Measurements from ENCODE around the gene TMEM39B. TPM values are rescaled to one million over a fixed set of nuclear protein-coding genes. Genes with fewer than 3 reads are reported as not detected.

TMEM39B gene
- total RNA-seq, 4 donors from 2014 or later = 2.6 to 35.8 (median 3.5) TPM

DNA sequence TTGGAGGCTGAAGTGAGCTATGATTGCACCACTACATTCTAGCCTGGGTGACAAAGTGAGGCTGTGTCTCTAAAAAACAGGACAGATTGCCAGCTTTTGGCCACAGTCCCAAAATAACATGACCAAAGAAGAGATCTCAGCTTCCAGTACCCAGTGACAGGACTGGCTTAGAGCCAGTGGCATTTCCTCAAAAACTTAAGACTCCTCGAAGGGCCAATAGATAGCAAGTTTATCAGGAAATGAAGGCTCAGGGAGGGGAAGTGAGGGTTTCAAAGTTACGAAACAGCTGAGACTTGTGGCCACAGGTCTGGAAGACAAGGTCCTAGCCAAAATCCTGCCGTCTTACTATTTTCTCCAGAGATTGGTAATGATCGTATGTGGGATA, 6.3 kb upstream of the TMEM39B start:
- Histone ChIP-seq H3K36me3 (peaks cover 0 to 2% (median 0%) of the 10 kb centered on the region in 4 donors), H3K4me1 (peaks cover 0 to 34% (median 14%) of the 10 kb centered on the region in 4 donors), H3K4me3 (no peak overlapping the region), H3K27me3 (peaks cover 2% of the 10 kb centered on the region), H3K27ac (peak overlapping the region in 2 of 4 donors; percentile 12 to 41), H3K9me3 (no peaks in the 10 kb centered on the region)
- whole genome bisulfite sequencing, 2 donors (ENCODE audit: low coverage in 1 of 2) = 0 to 10% methylated on average over 4 of the region's 4 CpGs
- peak; percentile 52 for DNase-seq
- in situ Hi-C loops (cut with MboI; ENCODE audit: low pct_ligation_motif_present in 1 of 4, low pct_unique_long_range_greater_than_20kb in 1 of 4, low sequenced_read_pairs in 3 of 4) (no loop called here), intact Hi-C loops (cut with DNase I; ENCODE audit: low total_unique reads) (no loop called here)
- TF ChIP-seq, protein P1, sequence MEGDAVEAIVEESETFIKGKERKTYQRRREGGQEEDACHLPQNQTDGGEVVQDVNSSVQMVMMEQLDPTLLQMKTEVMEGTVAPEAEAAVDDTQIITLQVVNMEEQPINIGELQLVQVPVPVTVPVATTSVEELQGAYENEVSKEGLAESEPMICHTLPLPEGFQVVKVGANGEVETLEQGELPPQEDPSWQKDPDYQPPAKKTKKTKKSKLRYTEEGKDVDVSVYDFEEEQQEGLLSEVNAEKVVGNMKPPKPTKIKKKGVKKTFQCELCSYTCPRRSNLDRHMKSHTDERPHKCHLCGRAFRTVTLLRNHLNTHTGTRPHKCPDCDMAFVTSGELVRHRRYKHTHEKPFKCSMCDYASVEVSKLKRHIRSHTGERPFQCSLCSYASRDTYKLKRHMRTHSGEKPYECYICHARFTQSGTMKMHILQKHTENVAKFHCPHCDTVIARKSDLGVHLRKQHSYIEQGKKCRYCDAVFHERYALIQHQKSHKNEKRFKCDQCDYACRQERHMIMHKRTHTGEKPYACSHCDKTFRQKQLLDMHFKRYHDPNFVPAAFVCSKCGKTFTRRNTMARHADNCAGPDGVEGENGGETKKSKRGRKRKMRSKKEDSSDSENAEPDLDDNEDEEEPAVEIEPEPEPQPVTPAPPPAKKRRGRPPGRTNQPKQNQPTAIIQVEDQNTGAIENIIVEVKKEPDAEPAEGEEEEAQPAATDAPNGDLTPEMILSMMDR (IDR thresholded peaks at IDR 0.05) = no peak
- TF ChIP-seq POLR2AphosphoS5 (IDR thresholded peaks at IDR 0.05) = peak in 2 of 3 donors; percentile 26 to 34

DNA sequence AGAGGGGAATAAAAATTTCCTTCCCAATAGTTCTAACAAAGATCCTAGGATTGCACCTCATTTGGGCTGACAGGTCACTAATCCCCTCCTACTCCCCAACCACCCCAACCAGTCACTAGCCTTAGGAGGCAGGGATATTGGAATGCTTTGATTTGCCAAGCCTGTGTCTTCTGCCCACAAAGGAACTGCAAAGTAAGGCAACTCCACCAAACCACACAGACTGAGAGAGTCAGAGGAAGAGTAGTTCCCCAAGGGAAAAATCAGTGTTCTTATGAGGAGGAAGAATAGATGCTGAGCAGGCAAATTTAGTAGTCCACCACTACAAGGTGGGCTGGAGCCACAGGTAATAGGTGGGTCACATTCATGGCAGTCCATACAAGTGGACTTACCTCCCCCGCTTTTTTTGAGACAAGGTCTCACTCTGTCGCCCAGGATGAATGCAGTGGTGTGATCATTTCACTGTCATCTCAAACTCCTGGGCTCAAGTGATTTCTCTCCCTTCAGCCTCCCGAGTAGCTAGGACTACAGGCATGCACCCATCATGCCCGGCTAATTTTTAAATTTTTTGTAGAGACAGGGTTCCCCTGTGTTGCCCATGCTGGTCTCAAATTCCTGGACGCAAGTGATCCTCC, 3.7 kb upstream of the TMEM39B start:
- Histone ChIP-seq H3K9me3 (no peaks in the 10 kb centered on the region), H3K36me3 (no peaks in the 10 kb centered on the region), H3K27me3 (peaks cover 2% of the 10 kb centered on the region), H3K4me1 (peaks cover 8 to 39% (median 22%) of the 10 kb centered on the region in 4 donors), H3K27ac (no peak overlapping the region), H3K4me3 (no peak overlapping the region)
- WGBS, 2 donors (ENCODE audit: low coverage in 1 of 2) = 64 to 82% methylated on average over 3 to 5 of the region's 5 CpGs
- in situ Hi-C loops (cut with MboI; ENCODE audit: low pct_ligation_motif_present in 1 of 4, low pct_unique_long_range_greater_than_20kb in 1 of 4, low sequenced_read_pairs in 3 of 4) = no loop called here
- TF ChIP-seq EP300 (IDR thresholded peaks at IDR 0.05; ENCODE audit: low read depth) (no peak), POLR2A (IDR thresholded peaks at IDR 0.05) (no peak), POLR2AphosphoS5 (IDR thresholded peaks at IDR 0.05) (no peak)
- TF ChIP-seq, protein P1 (IDR thresholded peaks at IDR 0.05) = no peak
- intact Hi-C loops (cut with DNase I; ENCODE audit: low total_unique reads) = no loop called here
- no peak for DNase-seq

DNA sequence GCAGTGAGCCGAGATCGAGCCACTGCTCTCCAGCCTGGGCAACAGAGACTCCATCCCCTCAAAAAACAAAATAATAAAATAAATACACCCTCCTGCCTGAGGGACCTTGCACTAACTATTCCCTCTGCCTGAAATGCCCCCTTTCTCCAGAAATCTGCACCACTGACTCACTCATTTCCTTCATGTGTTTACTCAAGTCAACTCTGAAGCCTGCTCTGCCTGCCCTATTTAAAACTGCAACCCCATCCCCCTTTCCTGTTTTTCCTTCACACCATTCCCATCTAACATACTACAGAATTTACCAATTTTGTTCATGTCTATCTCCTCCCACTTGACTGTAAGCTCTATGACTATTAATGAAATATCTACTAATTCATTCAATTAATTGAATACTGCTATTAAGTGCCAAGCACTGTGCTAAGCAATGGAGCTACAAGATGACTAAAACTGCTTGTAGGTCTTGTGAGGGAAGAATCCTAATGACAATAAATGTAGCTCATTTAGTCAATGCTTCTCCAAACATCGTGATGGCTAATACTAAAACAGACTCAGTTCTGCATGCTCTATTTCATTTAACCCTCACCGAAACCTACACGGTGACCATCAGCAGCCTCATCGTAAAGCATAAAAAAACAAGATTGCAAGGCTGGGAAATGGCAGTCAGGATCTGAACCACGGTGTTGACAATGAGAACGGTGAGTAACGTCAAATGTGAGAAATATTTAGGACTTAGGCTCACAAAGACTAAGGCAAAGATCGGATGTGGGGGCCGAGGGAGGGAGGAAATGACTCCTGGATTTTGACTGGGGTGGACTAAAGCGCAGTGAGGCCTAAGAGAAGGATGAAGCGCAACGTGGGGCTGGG, 749 bp upstream of the TMEM39B start:
- 16 to 18% methylated on average over 14 of the region's 14 CpGs for WGBS, 2 donors (ENCODE audit: low coverage in 1 of 2)
- Histone ChIP-seq H3K4me3 (peak overlapping the region; percentile 74 to 90 (median 80)), H3K9me3 (no peaks in the 10 kb centered on the region), H3K4me1 (peaks cover 8 to 32% (median 18%) of the 10 kb centered on the region in 4 donors), H3K36me3 (peaks cover 0 to 6% (median 0%) of the 10 kb centered on the region in 4 donors), H3K27me3 (peaks cover 2% of the 10 kb centered on the region), H3K27ac (peak overlapping the region; percentile 87 to 99 (median 96))
- intact Hi-C loops (cut with DNase I; ENCODE audit: low total_unique reads) = no loop called here
- TF ChIP-seq EP300 (IDR thresholded peaks at IDR 0.05; ENCODE audit: low read depth) (no peak), POLR2AphosphoS5 (IDR thresholded peaks at IDR 0.05) (no peak), POLR2A (IDR thresholded peaks at IDR 0.05) (no peak)
- TF ChIP-seq, protein P1 (IDR thresholded peaks at IDR 0.05) = no peak
- in situ Hi-C loops (cut with MboI; ENCODE audit: low pct_ligation_motif_present in 1 of 4, low pct_unique_long_range_greater_than_20kb in 1 of 4, low sequenced_read_pairs in 3 of 4) = no loop called here
- DNase-seq = no peak
